NOMO-1 treated with dmso at 0.1 percent for 144 hours (cell line): ENCODE data around the gene LMNA.
"Not testable (repeated sequence)": the region's sequence is repeated elsewhere in the genome, so short reads cannot be mapped to it uniquely, and the experiment has no call there.

Experiments used
- DNase-seq: peaks from one replicate; lab custom pipeline; 2025; ENCODE audit not compliant: unreplicated experiment; lab: John Stamatoyannopoulos, UW

Gene LMNA

GRCh38 chr1:156160000-156160742 lies 45.7 kb downstream of the LMNA start:
- no peak for DNase-seq

GRCh38 chr1:156160743-156161171 lies 46.2 kb downstream of the LMNA start:
- DNase-seq: no peak

GRCh38 chr1:156162430-156163037 lies 48.0 kb downstream of the LMNA start:
- no peak for DNase-seq

- DNase-seq: no peak
Measured at GRCh38 chr1:156163712-156164111, 49.2 kb downstream of the LMNA start.

GRCh38 chr1:156164125-156164831 lies 49.8 kb downstream of the LMNA start:
- DNase-seq: no peak

- no peak for DNase-seq
Measured at GRCh38 chr1:156165083-156165482, 50.6 kb downstream of the LMNA start.

- no peak for DNase-seq
Measured at GRCh38 chr1:156167536-156167935, 53.0 kb downstream of the LMNA start.

GRCh38 chr1:156172696-156173470 lies 58.4 kb downstream of the LMNA start:
- no peak for DNase-seq

- no peak for DNase-seq
Measured at GRCh38 chr1:156176610-156177210, 62.2 kb downstream of the LMNA start.

GRCh38 chr1:156177919-156178654 lies 63.6 kb downstream of the LMNA start:
- DNase-seq: no peak

GRCh38 chr1:156180471-156180870 lies 66.0 kb downstream of the LMNA start:
- no peak for DNase-seq

GRCh38 chr1:156181391-156181924 lies 66.9 kb downstream of the LMNA start:
- DNase-seq: not testable (repeated sequence)

GRCh38 chr1:156182010-156182779 lies 67.7 kb downstream of the LMNA start:
- DNase-seq: not testable (repeated sequence)

- not testable (repeated sequence) for DNase-seq
Measured at GRCh38 chr1:156186347-156187177, 72.1 kb downstream of the LMNA start.
